Gastroesophageal sphincter (tissue), 3 donors: ENCODE data around the gene CCDC92.

Experiments
- EP300 ChIP-seq: sonication (generic); formaldehyde crosslinking; IDR thresholded peaks from one replicate; pipeline ENCODE4 v1.6.1; 2017; ENCODE audit warnings: antibody characterized with exemption, mild to moderate bottlenecking
- POLR2A ChIP-seq, 2 donors: fragments of 450-650 bp; IDR thresholded peaks; one replicate each; pipeline ENCODE4 v1.6.1; 2017; ENCODE audit warnings: antibody characterized with exemption in 2 of 2, mild to moderate bottlenecking in 2 of 2, moderate library complexity in 1 of 2
- POLR2AphosphoS5 ChIP-seq: sonication (generic); formaldehyde crosslinking; IDR thresholded peaks from one replicate; pipeline ENCODE4 v1.6.1; 2017; ENCODE audit warnings: antibody characterized with exemption
- TF ChIP-seq, protein P1 (sequence below), 4 experiments: fragments of 200-600 bp in 2 of 4; fragments of 450-650 bp in 2 of 4; sonication (generic) in 1 of 4; IDR thresholded peaks; one replicate each; pipeline ENCODE4 v1.5.1; 2017 to 2019; ENCODE audit warnings: antibody characterized with exemption in 4 of 4, mild to moderate bottlenecking in 2 of 4, moderate library complexity in 2 of 4

DNA sequence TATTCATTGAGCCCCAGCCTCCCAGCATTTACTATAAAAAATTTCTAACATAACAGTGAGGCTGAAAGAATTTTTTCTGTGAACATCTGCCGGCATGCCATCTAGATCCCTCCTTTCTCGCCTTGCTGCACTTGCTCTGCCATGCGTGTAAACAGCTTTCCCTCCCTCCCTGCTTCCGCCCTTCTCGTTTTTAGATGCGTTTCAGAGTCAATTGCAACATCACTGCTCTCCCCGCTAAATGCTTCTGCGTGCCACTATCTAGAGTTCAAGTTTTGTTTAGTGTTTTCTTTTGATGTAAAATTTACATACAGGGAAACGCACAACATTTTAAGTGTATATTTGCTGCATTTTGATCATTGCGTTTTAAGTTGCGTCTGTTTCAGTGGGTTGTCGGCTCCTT, 83.6 kb downstream of the CCDC92 start:
- TF ChIP-seq, protein P1, sequence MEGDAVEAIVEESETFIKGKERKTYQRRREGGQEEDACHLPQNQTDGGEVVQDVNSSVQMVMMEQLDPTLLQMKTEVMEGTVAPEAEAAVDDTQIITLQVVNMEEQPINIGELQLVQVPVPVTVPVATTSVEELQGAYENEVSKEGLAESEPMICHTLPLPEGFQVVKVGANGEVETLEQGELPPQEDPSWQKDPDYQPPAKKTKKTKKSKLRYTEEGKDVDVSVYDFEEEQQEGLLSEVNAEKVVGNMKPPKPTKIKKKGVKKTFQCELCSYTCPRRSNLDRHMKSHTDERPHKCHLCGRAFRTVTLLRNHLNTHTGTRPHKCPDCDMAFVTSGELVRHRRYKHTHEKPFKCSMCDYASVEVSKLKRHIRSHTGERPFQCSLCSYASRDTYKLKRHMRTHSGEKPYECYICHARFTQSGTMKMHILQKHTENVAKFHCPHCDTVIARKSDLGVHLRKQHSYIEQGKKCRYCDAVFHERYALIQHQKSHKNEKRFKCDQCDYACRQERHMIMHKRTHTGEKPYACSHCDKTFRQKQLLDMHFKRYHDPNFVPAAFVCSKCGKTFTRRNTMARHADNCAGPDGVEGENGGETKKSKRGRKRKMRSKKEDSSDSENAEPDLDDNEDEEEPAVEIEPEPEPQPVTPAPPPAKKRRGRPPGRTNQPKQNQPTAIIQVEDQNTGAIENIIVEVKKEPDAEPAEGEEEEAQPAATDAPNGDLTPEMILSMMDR (IDR thresholded peaks at IDR 0.05) = no peak
- no peak for TF ChIP-seq POLR2A (IDR thresholded peaks at IDR 0.05)
- TF ChIP-seq EP300 = no peak
- no peak for TF ChIP-seq POLR2AphosphoS5
